GM12878 (cell line): ENCODE results near the gene C1orf141. TPM values are rescaled to one million over a fixed set of nuclear protein-coding genes. Genes with fewer than 3 reads are reported as not detected.
A peak's percentile ranks its signal among the peaks of the same experiment; 100 is the strongest.

ENCODE experiments used
- CBX3 ChIP-seq: fragments of 200-600 bp; sonication (generic); IDR thresholded peaks from 2 replicates; pipeline ENCODE4 v1.6.1; 2016; ENCODE audit warnings: low read depth, borderline replicate concordance
- CEBPB ChIP-seq, 2 experiments: fragments of 150-350 bp in 1 of 2; IDR thresholded peaks; 2 replicates each; pipeline ENCODE4 v1.6.1; 2012 to 2014; ENCODE audit warnings: low read depth in 2 of 2, low read length in 2 of 2, borderline replicate concordance in 1 of 2, inconsistent platforms in 1 of 2
- CHD4 ChIP-seq: fragments of 200-600 bp; sonication (generic); IDR thresholded peaks from 2 replicates; pipeline ENCODE4 v1.6.1; 2016; ENCODE audit warnings: mild to moderate bottlenecking
- HDGF ChIP-seq: fragments of 450-650 bp; IDR thresholded peaks from 2 replicates; pipeline ENCODE4 v1.6.1; 2016; ENCODE audit warnings: antibody characterized with exemption
- IKZF1 ChIP-seq: fragments of 450-650 bp; conservative IDR thresholded peaks from 2 replicates; pipeline ENCODE4 v1.6.1; 2017; ENCODE audit warnings: antibody characterized with exemption, mild to moderate bottlenecking
- IRF4 ChIP-seq: IDR thresholded peaks from 2 replicates; pipeline ENCODE4 v1.6.1; 2011; ENCODE audit warnings: low read depth, low read length
- MEF2B ChIP-seq: fragments of 450-650 bp; IDR thresholded peaks from 2 replicates; pipeline ENCODE4 v1.6.1; 2018; ENCODE audit warnings: mild to moderate bottlenecking, moderate library complexity; ENCODE audit not compliant: partially characterized antibody, poor library complexity, severe bottlenecking
- POLR2AphosphoS2 ChIP-seq: IDR thresholded peaks from 2 replicates; pipeline ENCODE4 v1.6.1; 2011; ENCODE audit warnings: low read depth, mild to moderate bottlenecking, low read length, improper control_type of control experiment, moderate library complexity
- SREBF1 ChIP-seq: IDR thresholded peaks from 2 replicates; pipeline ENCODE4 v1.6.1; 2012; ENCODE audit warnings: mild to moderate bottlenecking, low read length
- YY1 ChIP-seq: IDR thresholded peaks from 2 replicates; pipeline ENCODE4 v1.6.1; 2011; ENCODE audit warnings: low read depth, mild to moderate bottlenecking, low read length
- ZNF687 ChIP-seq: fragments of 450-650 bp; IDR thresholded peaks from 2 replicates; pipeline ENCODE4 v1.6.1; 2017; ENCODE audit warnings: mild to moderate bottlenecking, moderate library complexity
- polyA plus RNA-seq, 11 experiments: library from polyadenylated mRNA; depleted of rRNA in 4 of 11; unstranded in 6 of 11; stranded (reverse) in 5 of 11; fragments of >200 nt; fragmentation: Nextera tagmentation in 4 of 11; fragmentation: Illumina TruSeq in 1 of 11; extraction: Ambion mirVana in 4 of 11; extraction: Trizol in 1 of 11; gene quantifications; 1 replicate in 1 of 11; 2 replicates in 10 of 11; pipeline versions ENCODE4 v1.2.1 to v1.2.3, GENCODE V29; 2011 to 2016; ENCODE audit warnings: inconsistent platforms in 2 of 11, missing spikeins in 2 of 11, low read depth in 1 of 11
- total RNA-seq, 4 experiments: library from RNA; depleted of rRNA in 3 of 4; stranded (reverse); fragments of >200 nt in 3 of 4; fragmentation: Illumina TruSeq in 1 of 4; extraction: Trizol in 1 of 4; gene quantifications; 2 replicates each; pipeline versions ENCODE4 v1.2.1 to v1.2.3, GENCODE V29; 2013 to 2021
- TF ChIP-seq, protein P1 (sequence below): IDR thresholded peaks from 2 replicates; pipeline ENCODE4 v1.6.1; 2012; ENCODE audit warnings: improper control_type of control experiment, low read depth, low read length; ENCODE audit not compliant: insufficient replicate concordance
- TF ChIP-seq, protein P2 (sequence below): IDR thresholded peaks from 2 replicates; pipeline ENCODE4 v1.6.1; 2012; ENCODE audit warnings: low read length, inconsistent platforms
- TF ChIP-seq, protein P3 (sequence below): fragments of 450-650 bp; formaldehyde crosslinking; IDR thresholded peaks from 2 replicates; pipeline ENCODE4 v1.5.0; 2022; ENCODE audit warnings: mild to moderate bottlenecking, missing genetic modification characterization

The C1orf141 gene
- total and polyA plus RNA-seq, 10 of the 15 experiments (the other 5 are each of a cell fraction or from before 2014, with no cell fraction given): not detected

- TF ChIP-seq ZNF687 (0 out of 2 replicates have a peak, but pooled peaks have one; percentile 25), IKZF1 (0 out of 2 replicates have a peak, but pooled peaks have one; percentile 30), SREBF1 (no peak), YY1 (no peak), POLR2AphosphoS2 (no peak), CEBPB (IDR thresholded peaks at IDR 0.05; ENCODE audit: borderline replicate concordance in 1 of 2, low read depth in 2 of 2, low read length in 2 of 2) (no peak), HDGF (no peak), CHD4 (no peak), CBX3 (no peak), IRF4 (no peak), MEF2B (peak; percentile 65)
- TF ChIP-seq, protein P1, sequence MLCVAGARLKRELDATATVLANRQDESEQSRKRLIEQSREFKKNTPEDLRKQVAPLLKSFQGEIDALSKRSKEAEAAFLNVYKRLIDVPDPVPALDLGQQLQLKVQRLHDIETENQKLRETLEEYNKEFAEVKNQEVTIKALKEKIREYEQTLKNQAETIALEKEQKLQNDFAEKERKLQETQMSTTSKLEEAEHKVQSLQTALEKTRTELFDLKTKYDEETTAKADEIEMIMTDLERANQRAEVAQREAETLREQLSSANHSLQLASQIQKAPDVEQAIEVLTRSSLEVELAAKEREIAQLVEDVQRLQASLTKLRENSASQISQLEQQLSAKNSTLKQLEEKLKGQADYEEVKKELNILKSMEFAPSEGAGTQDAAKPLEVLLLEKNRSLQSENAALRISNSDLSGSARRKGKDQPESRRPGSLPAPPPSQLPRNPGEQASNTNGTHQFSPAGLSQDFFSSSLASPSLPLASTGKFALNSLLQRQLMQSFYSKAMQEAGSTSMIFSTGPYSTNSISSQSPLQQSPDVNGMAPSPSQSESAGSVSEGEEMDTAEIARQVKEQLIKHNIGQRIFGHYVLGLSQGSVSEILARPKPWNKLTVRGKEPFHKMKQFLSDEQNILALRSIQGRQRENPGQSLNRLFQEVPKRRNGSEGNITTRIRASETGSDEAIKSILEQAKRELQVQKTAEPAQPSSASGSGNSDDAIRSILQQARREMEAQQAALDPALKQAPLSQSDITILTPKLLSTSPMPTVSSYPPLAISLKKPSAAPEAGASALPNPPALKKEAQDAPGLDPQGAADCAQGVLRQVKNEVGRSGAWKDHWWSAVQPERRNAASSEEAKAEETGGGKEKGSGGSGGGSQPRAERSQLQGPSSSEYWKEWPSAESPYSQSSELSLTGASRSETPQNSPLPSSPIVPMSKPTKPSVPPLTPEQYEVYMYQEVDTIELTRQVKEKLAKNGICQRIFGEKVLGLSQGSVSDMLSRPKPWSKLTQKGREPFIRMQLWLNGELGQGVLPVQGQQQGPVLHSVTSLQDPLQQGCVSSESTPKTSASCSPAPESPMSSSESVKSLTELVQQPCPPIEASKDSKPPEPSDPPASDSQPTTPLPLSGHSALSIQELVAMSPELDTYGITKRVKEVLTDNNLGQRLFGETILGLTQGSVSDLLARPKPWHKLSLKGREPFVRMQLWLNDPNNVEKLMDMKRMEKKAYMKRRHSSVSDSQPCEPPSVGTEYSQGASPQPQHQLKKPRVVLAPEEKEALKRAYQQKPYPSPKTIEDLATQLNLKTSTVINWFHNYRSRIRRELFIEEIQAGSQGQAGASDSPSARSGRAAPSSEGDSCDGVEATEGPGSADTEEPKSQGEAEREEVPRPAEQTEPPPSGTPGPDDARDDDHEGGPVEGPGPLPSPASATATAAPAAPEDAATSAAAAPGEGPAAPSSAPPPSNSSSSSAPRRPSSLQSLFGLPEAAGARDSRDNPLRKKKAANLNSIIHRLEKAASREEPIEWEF: no peak
- TF ChIP-seq, protein P2, sequence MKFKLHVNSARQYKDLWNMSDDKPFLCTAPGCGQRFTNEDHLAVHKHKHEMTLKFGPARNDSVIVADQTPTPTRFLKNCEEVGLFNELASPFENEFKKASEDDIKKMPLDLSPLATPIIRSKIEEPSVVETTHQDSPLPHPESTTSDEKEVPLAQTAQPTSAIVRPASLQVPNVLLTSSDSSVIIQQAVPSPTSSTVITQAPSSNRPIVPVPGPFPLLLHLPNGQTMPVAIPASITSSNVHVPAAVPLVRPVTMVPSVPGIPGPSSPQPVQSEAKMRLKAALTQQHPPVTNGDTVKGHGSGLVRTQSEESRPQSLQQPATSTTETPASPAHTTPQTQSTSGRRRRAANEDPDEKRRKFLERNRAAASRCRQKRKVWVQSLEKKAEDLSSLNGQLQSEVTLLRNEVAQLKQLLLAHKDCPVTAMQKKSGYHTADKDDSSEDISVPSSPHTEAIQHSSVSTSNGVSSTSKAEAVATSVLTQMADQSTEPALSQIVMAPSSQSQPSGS: no peak
- TF ChIP-seq, protein P3, sequence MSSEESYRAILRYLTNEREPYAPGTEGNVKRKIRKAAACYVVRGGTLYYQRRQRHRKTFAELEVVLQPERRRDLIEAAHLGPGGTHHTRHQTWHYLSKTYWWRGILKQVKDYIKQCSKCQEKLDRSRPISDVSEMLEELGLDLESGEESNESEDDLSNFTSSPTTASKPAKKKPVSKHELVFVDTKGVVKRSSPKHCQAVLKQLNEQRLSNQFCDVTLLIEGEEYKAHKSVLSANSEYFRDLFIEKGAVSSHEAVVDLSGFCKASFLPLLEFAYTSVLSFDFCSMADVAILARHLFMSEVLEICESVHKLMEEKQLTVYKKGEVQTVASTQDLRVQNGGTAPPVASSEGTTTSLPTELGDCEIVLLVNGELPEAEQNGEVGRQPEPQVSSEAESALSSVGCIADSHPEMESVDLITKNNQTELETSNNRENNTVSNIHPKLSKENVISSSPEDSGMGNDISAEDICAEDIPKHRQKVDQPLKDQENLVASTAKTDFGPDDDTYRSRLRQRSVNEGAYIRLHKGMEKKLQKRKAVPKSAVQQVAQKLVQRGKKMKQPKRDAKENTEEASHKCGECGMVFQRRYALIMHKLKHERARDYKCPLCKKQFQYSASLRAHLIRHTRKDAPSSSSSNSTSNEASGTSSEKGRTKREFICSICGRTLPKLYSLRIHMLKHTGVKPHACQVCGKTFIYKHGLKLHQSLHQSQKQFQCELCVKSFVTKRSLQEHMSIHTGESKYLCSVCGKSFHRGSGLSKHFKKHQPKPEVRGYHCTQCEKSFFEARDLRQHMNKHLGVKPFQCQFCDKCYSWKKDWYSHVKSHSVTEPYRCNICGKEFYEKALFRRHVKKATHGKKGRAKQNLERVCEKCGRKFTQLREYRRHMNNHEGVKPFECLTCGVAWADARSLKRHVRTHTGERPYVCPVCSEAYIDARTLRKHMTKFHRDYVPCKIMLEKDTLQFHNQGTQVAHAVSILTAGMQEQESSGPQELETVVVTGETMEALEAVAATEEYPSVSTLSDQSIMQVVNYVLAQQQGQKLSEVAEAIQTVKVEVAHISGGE: no peak
Measured at GRCh38 chr1:67169496-67169895, 34.7 kb upstream of the C1orf141 start (continued).
